Kidney glomerular epithelial cell (primary cell): ENCODE data around the gene TBC1D4.
A peak's percentile ranks its signal among the peaks of the same experiment; 100 is the strongest.

ENCODE experiments used
- DNase-seq: peaks from one replicate; lab custom pipeline; 2025; lab: John Stamatoyannopoulos, UW

TBC1D4 gene

DNA sequence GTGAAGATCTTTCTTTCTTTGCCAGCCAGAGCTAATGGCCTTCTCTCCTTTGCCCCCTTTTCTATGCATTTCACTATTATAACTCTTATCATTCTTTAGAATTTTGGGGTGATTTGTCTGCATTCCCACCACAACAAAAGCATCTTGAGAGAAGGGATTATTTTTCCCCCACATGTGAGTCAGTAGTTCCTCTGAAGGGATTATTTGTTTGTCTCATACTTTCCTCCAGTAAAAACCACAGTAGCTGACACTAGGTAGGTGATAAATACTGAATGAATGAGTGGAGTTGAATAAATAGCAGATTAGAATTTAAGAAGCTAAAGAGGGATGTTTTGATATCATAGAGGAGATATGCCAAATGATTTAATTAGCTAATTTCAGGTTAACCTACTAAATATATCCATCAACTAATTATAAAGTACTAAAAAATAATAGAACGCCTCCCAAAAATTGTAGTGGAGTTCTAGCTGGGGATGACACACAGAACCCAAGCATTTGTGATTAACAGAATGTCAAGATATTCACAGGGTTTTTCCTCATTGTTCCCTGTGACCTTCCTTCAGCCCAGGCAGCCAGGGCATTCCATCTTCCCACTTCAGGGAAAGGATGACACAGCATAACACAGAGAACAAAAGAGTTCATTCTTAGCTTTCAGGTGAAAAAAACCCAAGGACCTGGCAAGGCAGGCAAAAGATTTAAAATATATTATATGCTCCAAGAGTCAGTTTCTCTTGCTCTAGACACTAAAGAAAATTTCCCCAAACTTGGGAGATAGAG, 3.5 kb upstream of the TBC1D4 start:
- peak; percentile 66 for DNase-seq

DNA sequence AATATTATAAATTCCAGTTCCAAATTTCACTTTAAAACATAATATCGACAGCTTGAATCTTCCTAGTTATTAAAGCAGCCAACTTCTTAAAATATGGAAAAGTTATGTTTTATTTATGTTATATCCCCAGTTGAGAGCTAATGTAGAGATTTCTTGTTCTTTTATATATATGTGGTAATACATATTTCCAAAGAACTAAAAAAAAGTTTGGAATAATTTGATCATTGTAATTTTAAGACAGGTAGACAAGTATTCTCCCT, 781 bp upstream of the TBC1D4 start:
- no peak for DNase-seq

DNA sequence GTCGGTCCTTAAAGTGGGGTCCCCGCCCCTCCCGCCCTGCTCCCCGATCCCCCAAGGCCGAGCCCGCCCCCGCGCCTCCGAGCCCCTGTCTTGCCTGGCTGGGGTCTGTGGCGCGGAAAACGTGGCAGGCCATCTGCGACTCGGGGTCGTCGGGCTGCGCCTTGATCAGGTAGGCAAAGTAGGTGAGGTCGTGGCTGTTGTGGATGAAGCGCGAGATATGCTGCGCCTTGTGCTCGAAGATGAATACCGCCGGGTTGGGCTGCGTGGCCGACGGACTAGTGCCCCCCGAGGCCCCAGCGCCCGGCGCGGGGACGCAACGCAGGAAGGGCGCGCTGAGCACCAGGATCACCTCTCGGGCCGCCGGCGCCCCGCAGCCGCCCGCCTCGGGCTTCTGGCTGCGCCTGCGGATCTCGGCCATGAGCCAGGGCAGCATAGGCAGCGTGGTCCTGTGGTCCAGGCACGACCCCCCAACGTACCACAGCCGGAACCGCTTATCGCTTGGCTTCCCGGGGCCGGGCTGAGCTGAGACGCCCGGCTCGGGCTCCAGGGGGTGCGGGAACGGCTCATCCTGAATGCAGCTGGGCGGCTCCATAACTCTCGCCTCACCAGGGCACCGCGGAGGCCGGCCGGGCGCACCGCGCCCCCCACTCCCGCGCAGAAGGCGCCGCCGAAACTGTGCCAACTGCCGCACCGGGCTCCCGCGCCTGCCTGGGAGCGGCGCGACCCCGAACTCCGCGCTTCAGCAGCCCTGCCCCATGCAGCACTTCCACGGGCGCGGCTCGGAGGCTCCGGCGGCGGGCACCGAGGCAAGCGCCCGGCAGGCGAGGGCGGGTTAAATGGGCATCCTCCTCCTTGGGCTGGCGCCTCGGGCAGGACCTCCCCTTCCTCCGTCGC, 546 bp downstream of the TBC1D4 start:
- DNase-seq = no peak

DNA sequence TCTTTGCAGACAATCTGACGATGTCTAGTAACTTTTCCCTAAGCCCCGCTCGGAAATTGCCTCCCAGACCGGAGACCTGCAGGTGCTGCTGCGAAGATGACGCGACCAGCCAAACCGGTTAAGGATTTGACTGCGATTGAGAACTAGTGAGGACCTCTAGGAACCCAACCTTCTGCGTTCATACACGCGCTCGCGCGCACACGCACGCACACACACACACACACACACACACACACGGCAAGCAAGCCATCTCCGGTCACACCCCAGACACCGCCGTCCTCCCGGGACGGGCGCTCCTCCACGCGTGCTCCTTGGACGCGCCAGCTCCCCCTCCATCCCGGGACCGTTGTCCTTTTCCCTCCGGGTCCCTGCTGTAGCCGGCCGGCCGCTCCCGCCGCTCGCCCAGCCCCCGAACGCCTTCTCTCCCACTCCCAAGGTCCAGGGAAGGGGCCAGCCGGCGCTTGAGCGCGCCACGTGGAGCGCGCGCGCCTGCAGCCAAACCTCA, 1.2 kb downstream of the TBC1D4 start:
- DNase-seq = peak; percentile 10

DNA sequence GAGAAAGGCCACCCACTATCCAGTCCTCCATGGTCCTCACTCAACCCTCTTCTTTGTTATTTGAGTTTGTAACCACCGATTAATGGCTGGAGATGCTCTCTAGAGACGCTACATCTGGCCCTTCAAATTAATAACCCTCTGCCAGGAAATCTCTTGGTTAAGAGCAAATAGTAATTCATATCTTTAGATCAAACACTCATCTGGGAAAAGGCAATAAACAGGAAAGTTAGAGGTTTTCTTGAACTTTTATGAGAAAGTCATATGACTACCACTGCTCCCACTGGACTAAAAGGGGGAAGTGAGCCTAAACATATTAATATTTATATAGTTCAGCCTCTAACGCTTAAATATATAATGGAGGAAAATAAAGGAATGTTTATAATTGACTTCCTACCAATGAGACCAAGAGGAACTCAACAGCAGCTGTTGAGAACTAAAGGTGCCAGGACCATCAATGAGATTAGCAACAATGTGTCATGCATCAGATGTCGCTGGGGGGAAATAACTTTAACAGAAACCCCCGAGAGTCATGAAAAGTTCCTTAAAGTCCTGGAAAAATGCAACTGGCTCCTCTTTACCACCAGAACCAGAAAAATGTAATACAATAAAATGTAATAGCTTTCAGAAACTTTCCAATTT, 2.7 kb downstream of the TBC1D4 start:
- DNase-seq = no peak

DNA sequence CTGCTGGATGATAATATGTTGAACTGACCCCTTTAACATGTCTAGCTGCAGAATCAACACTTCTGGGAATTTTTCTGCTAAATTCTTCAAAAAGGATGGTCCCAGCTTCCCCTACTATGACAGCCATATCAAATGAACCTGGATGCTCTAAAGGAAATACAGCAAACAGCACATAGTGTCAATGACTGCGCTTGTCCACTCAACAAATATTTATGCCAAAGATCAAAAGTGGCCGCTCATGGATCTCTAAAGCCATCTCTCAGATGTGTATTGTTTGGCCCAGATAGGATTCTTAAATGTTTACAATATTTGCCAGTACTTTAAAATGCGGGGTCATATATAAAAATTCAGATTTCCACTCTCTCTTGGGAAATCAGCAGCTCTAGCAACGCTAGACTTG, 3.3 kb downstream of the TBC1D4 start:
- DNase-seq = no peak

DNA sequence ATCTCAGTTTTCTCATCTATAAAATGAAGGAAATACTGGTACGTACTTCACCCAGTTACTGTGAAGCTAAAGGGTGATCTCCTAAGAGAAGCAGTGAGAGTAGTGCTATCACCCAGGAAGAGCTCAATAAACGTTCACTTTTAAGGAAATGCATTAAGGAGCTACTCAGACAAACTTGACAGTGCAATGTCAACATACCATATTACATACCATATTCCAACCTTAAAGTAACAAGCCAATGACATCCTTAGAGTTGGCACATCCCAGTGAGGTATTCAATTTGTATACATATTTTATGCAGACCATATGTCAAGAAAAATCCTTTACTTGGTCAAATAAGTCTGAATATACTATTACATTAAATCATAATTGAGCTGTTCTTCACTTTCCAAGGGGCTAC, 7.0 kb downstream of the TBC1D4 start:
- no peak for DNase-seq

DNA sequence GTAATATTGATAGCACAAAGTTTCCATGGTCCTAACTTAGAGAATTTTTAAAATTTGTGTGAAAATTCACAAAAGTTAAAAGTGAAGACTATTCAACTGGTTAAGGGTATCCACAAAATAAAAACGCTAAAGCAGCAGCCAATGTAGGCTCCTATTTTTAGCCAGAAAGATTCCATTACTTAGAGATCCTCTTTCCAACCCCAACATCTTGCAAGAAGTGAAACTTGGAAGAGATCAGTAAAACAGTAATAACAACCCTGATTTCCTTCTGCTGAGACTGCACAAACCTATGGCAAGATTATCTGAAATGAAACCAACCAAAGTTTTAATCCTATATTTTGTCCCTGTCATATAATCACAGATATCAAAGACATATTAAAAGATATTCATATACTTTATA, 8.5 kb downstream of the TBC1D4 start:
- DNase-seq = no peak

DNA sequence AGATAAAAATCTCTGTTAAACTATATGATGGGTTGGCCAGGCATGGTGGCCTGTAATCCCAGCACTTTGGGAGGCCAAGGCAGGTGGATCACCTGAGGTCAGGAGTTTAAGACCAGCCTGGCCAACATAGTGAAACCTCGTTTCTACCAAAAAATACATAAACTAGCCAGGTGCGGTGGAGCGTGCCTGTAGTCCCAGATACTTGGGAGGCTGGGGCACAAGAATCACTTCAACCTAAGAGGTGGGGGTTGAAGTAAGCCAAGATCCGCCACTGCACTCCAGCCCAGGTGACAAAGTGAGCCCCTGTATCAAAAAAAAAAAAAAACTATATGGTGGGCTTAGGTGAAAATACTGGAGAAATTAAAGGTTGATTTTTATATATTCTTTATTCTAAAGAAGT, 11.3 kb downstream of the TBC1D4 start:
- no peak for DNase-seq

DNA sequence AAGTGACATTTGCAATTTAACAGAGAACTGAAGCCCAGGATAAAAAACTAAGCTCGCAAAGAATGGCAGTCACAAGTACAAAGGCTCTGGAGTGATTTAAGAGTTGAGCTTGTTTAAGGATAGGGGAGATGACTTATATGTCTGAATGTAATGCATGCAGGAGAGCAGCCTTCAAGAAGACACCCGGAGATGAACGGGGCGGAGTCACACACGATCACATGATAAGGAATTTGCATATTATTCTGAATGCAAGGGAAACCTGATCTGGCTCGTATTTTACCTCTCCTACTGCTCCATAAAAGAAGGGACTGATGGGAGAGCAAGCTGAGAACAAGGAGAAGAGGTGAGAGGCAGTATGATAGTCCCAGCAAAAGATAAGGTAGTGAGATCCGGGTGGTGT, 12.9 kb downstream of the TBC1D4 start:
- DNase-seq = no peak

DNA sequence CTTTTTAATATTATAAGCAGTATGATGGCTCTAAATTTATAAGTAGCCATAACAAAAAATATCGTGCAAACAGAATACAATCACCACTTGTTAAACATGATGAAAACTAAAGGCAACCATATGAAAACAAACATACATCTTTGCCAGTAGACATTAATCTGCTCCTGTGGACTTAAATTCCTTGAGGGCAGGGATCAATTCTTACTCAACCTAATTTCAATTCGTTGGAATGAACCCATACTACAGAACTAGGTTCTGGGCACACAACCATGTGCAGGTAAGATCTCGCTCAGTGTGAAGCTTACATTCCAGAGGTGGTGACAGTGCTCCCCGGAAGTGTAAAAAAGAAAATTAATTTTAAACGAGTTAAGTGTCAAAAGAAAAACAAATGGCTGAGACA, 13.4 kb downstream of the TBC1D4 start:
- no peak for DNase-seq

DNA sequence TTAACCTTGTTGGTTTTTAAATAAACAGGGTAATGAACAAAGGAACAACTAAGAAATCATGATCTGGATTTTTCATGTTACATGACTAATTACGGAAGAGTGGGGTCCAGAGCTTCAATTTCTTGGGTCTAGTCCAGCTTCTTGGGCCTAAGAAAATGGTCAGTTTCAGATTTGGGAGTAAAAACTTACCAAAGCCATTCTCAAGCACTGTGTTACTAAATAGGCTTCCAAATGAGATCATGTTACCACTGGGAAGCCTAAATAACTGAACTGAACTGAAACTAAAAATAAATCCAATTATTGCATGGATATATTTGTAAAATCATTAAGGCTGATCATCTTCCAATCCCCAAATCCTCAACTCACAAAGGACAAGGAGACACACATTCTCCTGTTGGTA, 13.9 kb downstream of the TBC1D4 start:
- DNase-seq = no peak

DNA sequence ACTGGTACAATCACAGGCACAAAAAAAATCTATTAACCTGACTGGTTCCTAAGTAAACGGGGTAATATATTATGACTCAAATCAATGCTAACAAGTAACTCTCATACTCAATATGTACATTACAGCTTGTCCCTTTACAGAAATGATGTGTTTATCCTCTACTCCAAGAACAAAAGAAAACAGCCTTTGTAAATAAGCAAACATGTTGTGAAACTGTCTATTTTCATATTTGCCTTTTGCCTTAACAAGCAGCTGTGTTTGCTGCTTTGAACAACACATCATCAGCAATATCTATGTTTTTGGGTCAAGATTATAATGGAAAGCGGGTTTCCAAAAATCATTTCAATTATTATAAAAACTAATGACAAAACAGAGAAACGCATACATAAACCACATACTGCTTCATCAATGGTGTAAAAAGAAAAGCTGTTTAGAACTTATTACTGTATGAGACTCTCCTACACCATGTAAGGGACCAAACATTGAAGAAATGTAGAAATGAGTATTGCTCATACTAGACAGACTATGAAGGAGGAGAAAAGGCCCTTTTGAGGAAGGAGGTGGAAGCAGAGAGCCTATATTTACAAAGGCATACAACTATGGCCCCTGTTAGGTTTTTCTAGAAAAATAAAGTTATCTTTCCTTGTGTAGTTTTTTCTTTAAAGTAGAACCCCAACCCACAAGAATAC, 14.8 kb downstream of the TBC1D4 start:
- no peak for DNase-seq

DNA sequence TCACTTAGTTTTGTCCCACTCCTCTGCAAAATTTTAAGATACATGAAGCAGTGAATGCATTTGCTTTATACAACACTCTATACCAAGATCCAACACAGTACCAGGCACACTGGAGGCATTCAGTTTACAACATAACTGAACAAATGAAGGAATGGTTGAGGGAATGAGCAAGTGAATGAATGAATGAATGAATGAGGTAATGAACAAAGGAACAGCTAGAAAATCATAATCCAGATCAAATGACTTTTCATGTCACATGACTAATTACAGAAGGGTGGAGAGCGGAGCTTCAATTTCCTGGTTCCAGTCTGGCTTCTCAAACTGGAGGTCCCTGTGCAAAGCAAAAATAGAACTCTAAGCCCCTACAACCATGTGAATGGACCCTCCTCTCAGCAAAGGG, 16.7 kb downstream of the TBC1D4 start:
- no peak for DNase-seq

DNA sequence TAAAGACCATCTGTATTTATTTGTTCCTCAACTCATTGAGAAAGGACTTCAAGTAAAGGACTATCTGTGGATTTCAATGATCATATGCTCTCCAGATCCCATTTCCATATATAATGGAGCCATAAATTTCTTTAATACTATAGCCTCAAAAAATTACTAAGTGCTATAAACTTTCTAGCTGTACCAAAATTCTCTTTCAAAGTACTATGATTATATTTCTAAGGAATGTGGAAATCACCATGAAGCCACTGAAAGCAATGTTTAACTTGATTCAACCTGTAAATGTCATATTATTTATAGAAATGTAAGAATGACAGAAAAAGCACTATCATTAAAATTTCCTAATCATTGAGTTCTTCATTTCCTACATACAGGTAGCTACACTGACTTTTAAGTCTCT, 20.7 kb downstream of the TBC1D4 start:
- no peak for DNase-seq

DNA sequence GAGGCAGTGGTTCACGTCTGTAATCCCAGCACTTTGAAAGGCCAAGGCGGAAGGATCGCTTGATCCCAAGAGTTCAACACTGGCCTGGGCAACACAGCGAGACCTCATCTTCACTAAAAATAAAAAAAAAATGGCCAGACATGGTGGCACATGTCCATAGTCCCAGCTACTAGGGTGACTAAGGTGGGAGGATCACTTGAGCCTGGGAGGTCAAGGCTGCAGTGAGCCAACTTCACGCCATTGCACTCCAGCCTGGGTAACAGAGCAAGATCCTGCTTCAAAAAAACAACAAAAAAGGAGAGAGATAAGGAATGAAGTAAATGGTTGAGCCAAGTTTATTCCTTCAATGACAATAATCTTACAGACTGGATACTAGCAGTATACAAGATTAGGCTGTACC, 21.3 kb downstream of the TBC1D4 start:
- DNase-seq = no peak

DNA sequence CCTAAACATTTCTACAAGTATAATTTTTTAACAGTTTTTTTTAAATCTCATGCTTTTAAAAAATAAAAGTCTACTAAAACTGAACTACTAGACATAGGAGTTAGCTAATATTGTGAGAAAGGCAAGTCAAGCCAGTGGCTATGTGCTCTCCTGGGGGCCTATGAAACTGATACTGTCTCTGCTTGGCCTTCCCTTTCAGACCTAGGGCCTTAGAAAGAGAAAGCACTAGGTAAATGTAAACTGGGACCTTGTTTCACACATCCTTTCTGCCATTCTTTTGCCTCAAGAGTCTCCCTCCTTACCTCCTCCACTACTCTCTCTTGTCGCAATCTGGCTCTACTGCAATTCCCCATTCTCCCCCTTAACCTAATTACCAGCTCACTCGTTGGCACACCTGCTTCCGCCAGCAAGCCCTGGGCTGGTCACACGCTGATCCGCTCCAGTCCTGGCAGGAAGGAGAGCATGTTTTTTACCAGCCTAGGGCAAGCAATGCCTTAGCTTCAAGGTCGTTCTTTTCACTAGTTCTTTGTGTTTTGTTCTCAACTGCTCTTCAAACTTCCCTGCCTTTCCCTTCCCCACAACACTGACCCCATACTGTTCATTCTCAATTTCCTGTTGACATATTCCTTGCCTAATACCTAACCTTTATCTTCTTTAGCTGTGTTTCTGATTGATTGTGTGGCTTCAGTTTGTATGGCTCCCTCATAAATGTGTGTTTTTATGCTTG, 23.1 kb downstream of the TBC1D4 start:
- no peak for DNase-seq

DNA sequence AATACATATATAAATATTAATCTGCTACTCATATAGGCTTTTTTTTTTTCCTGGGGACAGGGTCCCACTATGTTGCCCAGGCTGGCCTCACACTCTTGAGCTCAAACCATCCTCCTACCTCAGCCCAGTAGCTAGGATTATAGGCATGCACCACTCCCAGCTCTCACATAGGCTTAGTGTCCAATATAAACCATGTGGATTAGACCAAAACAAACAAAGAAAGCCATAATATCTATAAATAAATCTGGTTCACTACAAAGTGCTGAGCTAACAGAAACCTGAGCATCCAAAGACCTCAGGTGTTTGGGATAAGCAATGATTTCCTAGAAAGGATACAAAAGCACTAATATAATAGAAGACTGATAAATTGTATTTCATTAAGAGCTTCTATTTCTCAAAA, 26.0 kb downstream of the TBC1D4 start:
- DNase-seq = no peak

DNA sequence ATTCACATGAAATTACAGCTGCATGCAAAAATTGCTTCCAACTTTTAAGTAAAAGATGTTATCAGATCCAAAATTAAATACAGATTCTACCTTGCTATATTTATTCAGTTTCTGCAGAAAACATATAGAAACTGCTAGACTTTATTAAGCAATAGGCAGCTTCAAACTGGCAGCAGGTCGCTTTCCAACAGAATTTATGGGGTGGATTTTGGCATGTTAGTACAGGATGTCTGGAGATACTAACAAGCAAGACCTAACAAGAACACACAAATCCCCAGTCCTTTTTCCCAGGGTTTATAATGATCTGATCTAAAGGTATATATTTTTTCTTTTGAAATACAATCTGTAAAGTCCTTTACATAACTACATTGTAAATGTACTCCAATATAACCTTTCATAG, 27.5 kb downstream of the TBC1D4 start:
- no peak for DNase-seq

DNA sequence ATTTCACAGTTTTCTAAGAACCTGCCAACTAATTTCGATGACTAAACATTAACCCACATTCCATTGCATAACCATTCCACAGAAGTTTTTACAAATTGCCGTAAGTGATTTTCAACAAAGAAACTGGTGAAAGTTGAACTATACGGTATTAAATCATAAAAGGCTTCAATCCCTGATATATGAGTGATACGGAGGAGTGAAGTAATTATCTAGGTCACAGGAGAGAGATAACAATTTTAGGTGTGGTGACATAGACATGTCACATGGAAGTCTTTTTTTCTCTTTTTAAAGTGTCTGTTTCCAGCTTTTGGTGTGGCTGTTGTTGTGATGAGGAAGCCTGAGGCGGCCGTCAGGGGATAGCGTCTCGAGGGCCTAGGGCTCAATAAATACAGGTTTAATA, 29.4 kb downstream of the TBC1D4 start:
- peak; percentile 34 for DNase-seq

DNA sequence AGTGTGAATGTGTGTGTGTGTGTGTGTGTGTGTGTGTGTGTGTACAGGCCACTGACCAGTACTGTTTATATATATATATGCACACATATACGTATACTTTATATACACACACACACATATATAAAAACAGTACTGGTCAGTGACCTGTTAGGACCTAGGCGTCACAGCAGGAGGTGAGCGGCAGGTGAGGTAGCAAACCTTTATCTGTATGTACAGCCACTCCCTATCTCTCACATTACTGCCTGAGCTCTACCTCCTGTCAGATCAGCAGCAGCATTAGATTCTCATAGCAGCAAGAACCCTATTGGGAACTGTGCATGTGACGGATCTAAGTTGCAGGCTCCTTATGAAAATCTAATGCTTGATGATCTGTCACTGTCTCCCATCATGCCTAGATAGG, 34.5 kb downstream of the TBC1D4 start:
- no peak for DNase-seq

DNA sequence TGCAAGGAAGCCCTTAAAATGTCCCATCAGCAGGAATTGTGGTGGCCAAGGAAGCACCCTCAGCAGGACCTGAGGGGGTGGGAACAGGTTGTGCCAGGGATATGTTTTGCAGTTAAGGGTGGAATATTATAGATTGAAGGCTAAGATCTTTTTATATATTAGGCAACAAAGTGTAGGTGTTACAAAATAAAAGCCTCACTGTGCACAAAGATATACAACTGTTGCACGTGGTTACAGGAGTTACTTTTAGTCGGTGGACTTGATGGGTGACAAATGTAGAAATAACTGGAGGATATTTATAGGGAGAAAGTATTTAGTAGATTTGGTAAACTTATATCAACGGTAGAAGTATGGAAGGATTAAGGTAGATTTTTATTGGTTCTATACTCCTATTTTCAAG, 35.1 kb downstream of the TBC1D4 start:
- no peak for DNase-seq
